Spleen (tissue), 11 donors: ENCODE results near the gene AFAP1. TPM values are rescaled to one million over a fixed set of nuclear protein-coding genes. Genes with fewer than 3 reads are reported as not detected.
A peak's percentile ranks its signal among the peaks of the same experiment; 100 is the strongest.

Source experiments
- DNase-seq: peaks from one replicate; pipeline ENCODE4 v3.0.0-alpha.2; 2020
- H3K27ac ChIP-seq, 8 donors: fragments of 200-600 bp; sonication (generic) in 7 of 8; 1 replicate in 4 of 8; 2 replicates in 4 of 8; pipeline versions ENCODE4 v1.5.0 to v1.8.0; 2016 to 2021; ENCODE audit warnings: inconsistent platforms in 4 of 8, mild to moderate bottlenecking in 4 of 8, moderate library complexity in 1 of 8
- H3K27me3 ChIP-seq, 7 donors: fragments of 200-600 bp; sonication (generic) in 6 of 7; replicated peaks in 1 of 7; 1 replicate in 4 of 7; 2 replicates in 3 of 7; pipeline versions ENCODE4 v1.5.0 to v1.8.0; 2016 to 2021; ENCODE audit warnings: inconsistent platforms in 3 of 7, mild to moderate bottlenecking in 1 of 7
- H3K36me3 ChIP-seq, 6 donors: fragments of 200-600 bp; sonication (generic) in 5 of 6; 1 replicate in 4 of 6; 2 replicates in 2 of 6; pipeline versions ENCODE4 v1.5.0 to v1.8.0; 2016 to 2021; ENCODE audit warnings: inconsistent platforms in 2 of 6
- H3K4me1 ChIP-seq, 6 donors: fragments of 200-600 bp; sonication (generic) in 5 of 6; 1 replicate in 3 of 6; 2 replicates in 3 of 6; pipeline versions ENCODE4 v1.5.0 to v1.8.0; 2016 to 2021; ENCODE audit warnings: inconsistent platforms in 3 of 6
- H3K4me3 ChIP-seq, 8 donors: fragments of 200-600 bp; sonication (generic) in 7 of 8; 1 replicate in 4 of 8; 2 replicates in 4 of 8; pipeline versions ENCODE4 v1.5.0 to v1.8.0; 2016 to 2021; ENCODE audit warnings: inconsistent platforms in 4 of 8, mild to moderate bottlenecking in 4 of 8, moderate library complexity in 2 of 8
- H3K9me3 ChIP-seq, 8 donors: fragments of 200-600 bp; sonication (generic) in 7 of 8; 1 replicate in 4 of 8; 2 replicates in 4 of 8; pipeline versions ENCODE4 v1.5.0 to v1.8.0; 2016 to 2021; ENCODE audit warnings: inconsistent platforms in 4 of 8
- POLR2A ChIP-seq, 3 donors: fragments of 450-650 bp; IDR thresholded peaks; one replicate each; pipeline ENCODE4 v1.5.1; 2017; ENCODE audit warnings: antibody characterized with exemption in 3 of 3, mild to moderate bottlenecking in 1 of 3
- POLR2AphosphoS5 ChIP-seq, 3 donors: sonication (generic); formaldehyde crosslinking; IDR thresholded peaks; one replicate each; pipeline ENCODE4 v1.5.1; 2017; ENCODE audit warnings: antibody characterized with exemption in 3 of 3
- WGBS, 5 donors: extraction: QIAGEN DNeasy Blood & Tissue Kit in 3 of 5; methylation state at CpG; one replicate each; pipeline versions ENCODE4 v1.1.5 to v1.1.7; 2013 to 2018; 5-methylcytosine and 5-hydroxymethylcytosine counted together
- intact Hi-C: fragments of 100-400 bp; cut with DNase I; formaldehyde crosslinking; loops from one replicate; pipeline ENCODE4 v1.15.0; 2023; ENCODE audit warnings: low total_unique reads
- polyA plus RNA-seq, 3 donors: library from polyadenylated mRNA; stranded (reverse); fragments of 200-250 nt; gene quantifications; one replicate each; pipeline ENCODE4 v1.2.1, GENCODE V29; 2013
- total RNA-seq, 7 donors: library from RNA; depleted of rRNA in 3 of 7; stranded (reverse); fragments of >200 nt in 3 of 7; fragmentation: NEBNext Ultra II Directional in 4 of 7; extraction: Animal tissue kit (Norgen Biotek cat#: 25700) in 4 of 7; gene quantifications; one replicate each; pipeline versions ENCODE4 v1.1.0 to v1.2.1, GENCODE V29; 2016 to 2021
- TF ChIP-seq, protein P1 (sequence below), 11 experiments: fragments of 200-600 bp in 7 of 11; fragments of 450-650 bp in 4 of 11; sonication (generic) in 4 of 11; IDR thresholded peaks in 8 of 11; conservative IDR thresholded peaks in 3 of 11; 1 replicate in 7 of 11; 2 replicates in 4 of 11; pipeline versions ENCODE4 v1.4.0 to v1.8.0; 2016 to 2021; ENCODE audit warnings: antibody characterized with exemption in 11 of 11, inconsistent platforms in 4 of 11, mild to moderate bottlenecking in 1 of 11
- donor health status: healthy with polysubstance abuse.
- donor health status: DM: no; HTN: no; CAD: no; lungs with moderate emphysema.
- donor health status: DM: no; HTN: no; CAD: no.
- donor health status: Bipolar disorder and iron deficiency.
- donor health status: healthy.
- donor health status: DM: no; HTN: no; CAD: no.
- donor health status: DM: yes; HTN: yes; CAD: no.

The AFAP1 gene
- total and polyA plus RNA-seq, 10 donors = 1.6 to 29.2 (median 12.1) TPM

DNA sequence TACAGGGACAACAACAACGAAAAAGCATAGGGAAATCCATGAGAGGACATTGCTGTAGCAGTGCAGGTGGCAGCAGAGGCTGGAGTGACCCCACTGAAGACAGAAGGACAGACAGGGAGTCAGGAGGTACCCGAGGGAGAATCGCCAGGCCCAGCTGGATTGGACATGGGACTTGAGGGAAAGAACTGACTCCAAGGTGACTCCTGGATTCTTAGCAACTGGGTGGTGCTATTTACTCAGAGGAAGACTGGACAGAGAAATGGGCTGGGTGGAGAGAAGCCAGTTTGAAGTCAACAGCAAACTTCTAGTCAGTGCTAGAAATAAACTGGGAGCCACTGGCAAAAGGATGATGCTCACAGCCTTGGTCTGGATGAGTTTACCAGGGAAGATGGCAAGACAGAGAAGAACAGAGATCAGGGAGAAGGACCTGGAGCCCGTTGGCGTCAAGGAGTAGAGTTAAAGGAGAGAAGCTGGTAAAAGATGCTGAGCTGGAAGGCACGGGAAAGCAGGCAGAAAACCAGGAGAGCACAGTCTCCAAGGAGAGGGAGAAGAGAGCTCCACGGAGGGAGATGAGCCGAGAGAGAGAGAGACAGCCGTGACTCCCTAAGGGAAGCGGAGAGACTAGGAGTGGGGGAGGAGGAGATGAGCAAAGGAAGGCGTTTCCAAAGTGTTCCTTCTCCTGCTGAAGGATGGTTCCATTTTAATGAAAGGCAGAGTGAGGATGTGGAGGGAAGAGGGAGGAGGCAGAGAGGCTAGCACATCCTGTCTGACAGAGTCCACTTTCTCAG lies 119.4 kb downstream of the AFAP1 start:
- Histone ChIP-seq H3K27me3 (no peaks in the 10 kb centered on the region), H3K4me3 (no peak overlapping the region), H3K36me3 (peaks cover 0 to 17% (median 4%) of the 10 kb centered on the region in 6 donors), H3K4me1 (peaks cover 0 to 32% (median 8%) of the 10 kb centered on the region in 6 donors), H3K9me3 (no peaks in the 10 kb centered on the region), H3K27ac (no peak overlapping the region)
- TF ChIP-seq POLR2AphosphoS5 (IDR thresholded peaks at IDR 0.05) (no peak), POLR2A (IDR thresholded peaks at IDR 0.05) (no peak)
- TF ChIP-seq, protein P1, sequence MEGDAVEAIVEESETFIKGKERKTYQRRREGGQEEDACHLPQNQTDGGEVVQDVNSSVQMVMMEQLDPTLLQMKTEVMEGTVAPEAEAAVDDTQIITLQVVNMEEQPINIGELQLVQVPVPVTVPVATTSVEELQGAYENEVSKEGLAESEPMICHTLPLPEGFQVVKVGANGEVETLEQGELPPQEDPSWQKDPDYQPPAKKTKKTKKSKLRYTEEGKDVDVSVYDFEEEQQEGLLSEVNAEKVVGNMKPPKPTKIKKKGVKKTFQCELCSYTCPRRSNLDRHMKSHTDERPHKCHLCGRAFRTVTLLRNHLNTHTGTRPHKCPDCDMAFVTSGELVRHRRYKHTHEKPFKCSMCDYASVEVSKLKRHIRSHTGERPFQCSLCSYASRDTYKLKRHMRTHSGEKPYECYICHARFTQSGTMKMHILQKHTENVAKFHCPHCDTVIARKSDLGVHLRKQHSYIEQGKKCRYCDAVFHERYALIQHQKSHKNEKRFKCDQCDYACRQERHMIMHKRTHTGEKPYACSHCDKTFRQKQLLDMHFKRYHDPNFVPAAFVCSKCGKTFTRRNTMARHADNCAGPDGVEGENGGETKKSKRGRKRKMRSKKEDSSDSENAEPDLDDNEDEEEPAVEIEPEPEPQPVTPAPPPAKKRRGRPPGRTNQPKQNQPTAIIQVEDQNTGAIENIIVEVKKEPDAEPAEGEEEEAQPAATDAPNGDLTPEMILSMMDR (IDR thresholded peaks at IDR 0.05 in 8 of 11, conservative IDR thresholded peaks at IDR 0.05 in 3 of 11) = no peak
- DNase-seq = peak; percentile 22
- intact Hi-C loops = no loop called here
- WGBS, 5 donors = 79 to 88% (median 87%) methylated on average over 11 of the region's 11 CpGs

DNA sequence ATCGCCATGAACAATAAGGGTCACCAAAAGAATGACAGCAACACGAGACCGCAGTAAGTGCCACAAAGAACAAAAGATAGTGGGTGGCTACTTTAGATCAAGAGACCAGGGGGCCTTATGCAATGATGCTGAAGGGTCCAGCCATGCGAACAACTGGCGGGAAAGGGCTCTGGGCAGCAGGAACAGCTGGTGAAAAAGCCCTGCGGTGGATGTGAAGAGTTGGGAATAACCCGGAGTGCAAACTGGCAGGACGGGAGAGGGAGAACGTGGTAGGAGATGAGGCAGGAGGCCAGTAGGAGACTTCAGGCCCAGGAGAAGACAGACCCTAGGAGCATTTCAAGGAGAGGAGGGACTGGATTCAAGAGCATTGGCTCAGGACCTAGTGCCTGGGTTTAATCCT lies 120.2 kb downstream of the AFAP1 start:
- Histone ChIP-seq H3K9me3 (no peaks in the 10 kb centered on the region), H3K27me3 (no peaks in the 10 kb centered on the region), H3K4me1 (peaks cover 0 to 32% (median 8%) of the 10 kb centered on the region in 6 donors), H3K4me3 (no peak overlapping the region), H3K27ac (peak overlapping the region in 2 of 8 donors; percentile 30 to 43), H3K36me3 (peaks cover 0 to 25% (median 9%) of the 10 kb centered on the region in 6 donors)
- DNase-seq = peak; percentile 33
- 85 to 93% (median 90%) methylated on average over 9 of the region's 9 CpGs for WGBS, 5 donors
- TF ChIP-seq POLR2A (IDR thresholded peaks at IDR 0.05) (no peak), POLR2AphosphoS5 (IDR thresholded peaks at IDR 0.05) (no peak)
- TF ChIP-seq, protein P1 (IDR thresholded peaks at IDR 0.05 in 8 of 11, conservative IDR thresholded peaks at IDR 0.05 in 3 of 11) = no peak
- intact Hi-C loops = no loop called here

DNA sequence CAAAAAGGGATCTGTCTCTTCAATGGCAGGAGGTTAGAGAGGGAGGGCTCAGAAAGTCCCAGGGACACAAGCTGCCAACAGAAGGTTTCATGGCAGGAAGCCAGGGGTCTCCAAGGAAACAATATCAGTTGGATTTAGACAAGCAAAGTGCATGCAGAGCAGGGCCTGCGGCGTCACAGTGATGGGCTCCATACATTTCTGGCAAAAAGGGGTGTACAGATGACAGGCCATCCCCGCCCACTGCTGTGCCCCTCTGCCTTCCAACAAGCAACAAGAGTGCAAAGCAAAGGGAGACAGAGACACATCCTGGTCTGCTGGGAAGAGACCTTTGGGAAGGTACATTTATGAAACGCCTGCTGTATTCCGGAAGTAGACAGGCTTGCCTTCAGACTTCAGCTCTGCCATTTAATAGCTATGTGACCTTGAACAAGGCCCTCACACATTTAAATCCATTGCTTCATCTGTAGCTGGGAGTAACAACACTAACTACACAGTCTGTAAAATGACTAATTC lies 121.2 kb downstream of the AFAP1 start:
- 84 to 94% (median 88%) methylated on average over 5 of the region's 5 CpGs for WGBS, 5 donors
- Histone ChIP-seq H3K4me3 (no peak overlapping the region), H3K27me3 (no peaks in the 10 kb centered on the region), H3K36me3 (peaks cover 0 to 35% (median 9%) of the 10 kb centered on the region in 6 donors), H3K9me3 (no peaks in the 10 kb centered on the region), H3K27ac (peak overlapping the region in 6 of 8 donors; percentile 5 to 43 (median 26)), H3K4me1 (peaks cover 0 to 26% (median 8%) of the 10 kb centered on the region in 6 donors)
- DNase-seq = no peak
- TF ChIP-seq POLR2AphosphoS5 (IDR thresholded peaks at IDR 0.05) = no peak
- TF ChIP-seq POLR2A (IDR thresholded peaks at IDR 0.05) = no peak
- TF ChIP-seq, protein P1 (IDR thresholded peaks at IDR 0.05 in 8 of 11, conservative IDR thresholded peaks at IDR 0.05 in 3 of 11) = no peak
- intact Hi-C loops = no loop called here

DNA sequence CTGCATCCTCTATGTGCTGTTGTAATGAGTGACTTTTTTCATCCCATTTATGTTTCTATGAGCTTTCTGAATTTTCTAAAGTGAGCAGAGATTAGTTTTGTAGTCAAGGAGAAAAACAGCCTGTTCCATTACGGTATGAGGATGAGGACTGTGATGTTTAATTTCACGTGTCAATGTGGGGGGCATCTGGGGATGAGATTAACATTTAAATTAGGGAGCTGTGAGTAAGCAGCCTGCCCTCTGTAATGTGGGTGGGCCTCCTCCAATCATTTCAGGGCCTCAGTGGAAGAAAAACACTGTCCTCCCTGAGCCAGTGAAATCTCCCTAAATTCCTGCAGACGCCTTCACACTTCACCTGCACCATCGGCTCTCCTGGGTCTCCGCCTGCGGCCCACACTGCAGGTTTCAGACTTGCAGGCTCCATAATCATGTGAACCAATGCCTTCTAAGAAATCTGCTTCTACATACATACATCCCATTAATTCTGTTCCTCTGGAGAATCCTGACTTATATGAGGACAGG lies 121.7 kb downstream of the AFAP1 start:
- Histone ChIP-seq H3K27me3 (no peaks in the 10 kb centered on the region), H3K27ac (peak overlapping the region in 3 of 8 donors; percentile 26 to 43 (median 30)), H3K4me1 (peaks cover 0 to 25% (median 9%) of the 10 kb centered on the region in 6 donors), H3K9me3 (no peaks in the 10 kb centered on the region), H3K4me3 (no peak overlapping the region), H3K36me3 (peaks cover 0 to 35% (median 9%) of the 10 kb centered on the region in 6 donors)
- intact Hi-C loops = no loop called here
- no peak for TF ChIP-seq POLR2A (IDR thresholded peaks at IDR 0.05)
- TF ChIP-seq POLR2AphosphoS5 (IDR thresholded peaks at IDR 0.05) = no peak
- TF ChIP-seq, protein P1 (IDR thresholded peaks at IDR 0.05 in 8 of 11, conservative IDR thresholded peaks at IDR 0.05 in 3 of 11) = no peak
- 78 to 87% (median 81%) methylated on average over 6 of the region's 6 CpGs for WGBS, 5 donors
- no peak for DNase-seq
